Thyroid gland (tissue), 4 donors: Measurements from ENCODE around the gene AIP.

Experiments used
- POLR2A ChIP-seq, 2 donors: fragments of 450-650 bp; IDR thresholded peaks; one replicate each; pipeline ENCODE4 v1.6.1; 2017; ENCODE audit warnings: antibody characterized with exemption in 2 of 2, mild to moderate bottlenecking in 2 of 2, moderate library complexity in 1 of 2
- TF ChIP-seq, protein P1 (sequence below), 6 experiments: fragments of 200-600 bp in 3 of 6; fragments of 450-650 bp in 3 of 6; sonication (generic) in 3 of 6; IDR thresholded peaks; one replicate each; pipeline ENCODE4 v1.5.1; 2016 to 2019; ENCODE audit warnings: antibody characterized with exemption in 6 of 6, mild to moderate bottlenecking in 2 of 6, inconsistent platforms in 1 of 6, moderate library complexity in 1 of 6

GRCh38 chr11:67438158-67438902, 44.5 kb upstream of the AIP start:
- TF ChIP-seq POLR2A (IDR thresholded peaks at IDR 0.05) = no peak
- TF ChIP-seq, protein P1, sequence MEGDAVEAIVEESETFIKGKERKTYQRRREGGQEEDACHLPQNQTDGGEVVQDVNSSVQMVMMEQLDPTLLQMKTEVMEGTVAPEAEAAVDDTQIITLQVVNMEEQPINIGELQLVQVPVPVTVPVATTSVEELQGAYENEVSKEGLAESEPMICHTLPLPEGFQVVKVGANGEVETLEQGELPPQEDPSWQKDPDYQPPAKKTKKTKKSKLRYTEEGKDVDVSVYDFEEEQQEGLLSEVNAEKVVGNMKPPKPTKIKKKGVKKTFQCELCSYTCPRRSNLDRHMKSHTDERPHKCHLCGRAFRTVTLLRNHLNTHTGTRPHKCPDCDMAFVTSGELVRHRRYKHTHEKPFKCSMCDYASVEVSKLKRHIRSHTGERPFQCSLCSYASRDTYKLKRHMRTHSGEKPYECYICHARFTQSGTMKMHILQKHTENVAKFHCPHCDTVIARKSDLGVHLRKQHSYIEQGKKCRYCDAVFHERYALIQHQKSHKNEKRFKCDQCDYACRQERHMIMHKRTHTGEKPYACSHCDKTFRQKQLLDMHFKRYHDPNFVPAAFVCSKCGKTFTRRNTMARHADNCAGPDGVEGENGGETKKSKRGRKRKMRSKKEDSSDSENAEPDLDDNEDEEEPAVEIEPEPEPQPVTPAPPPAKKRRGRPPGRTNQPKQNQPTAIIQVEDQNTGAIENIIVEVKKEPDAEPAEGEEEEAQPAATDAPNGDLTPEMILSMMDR (IDR thresholded peaks at IDR 0.05) = no peak
